K562 (cell line): ENCODE data around the gene FERMT3. TPM values are rescaled to one million over a fixed set of nuclear protein-coding genes. Genes with fewer than 3 reads are reported as not detected.

Source experiments
- ATAC-seq: fragments of 200-7000 bp; cut with Tn5 transposase; 3 replicates; pipeline ENCODE4 v1.9.1; 2020; ENCODE audit warnings: moderate library complexity
- BruUV-seq: library from RNA; stranded (reverse); fragments of 400-500 nt; replicated peaks from 2 replicates; lab custom pipeline; 2021; lab: Mats Ljungman, UMichigan
- CTCF ChIA-PET: fragments of 300-600 bp; formaldehyde crosslinking; extraction: SDS; loops from one replicate; lab custom pipeline; 2021; ENCODE audit warnings: low intra/inter-chr PET ratio; lab: Yijun Ruan, JAX
- POLR2A ChIA-PET: fragments of 300-600, 350-650 bp; sonication (Branson Sonifier 250); formaldehyde crosslinking; extraction: SDS; loops from one replicate; lab custom pipeline; 2021; ENCODE audit warnings: antibody characterized with exemption, inconsistent platforms; lab: Yijun Ruan, JAX
- DNase-seq, 4 experiments: peaks; one replicate each; pipeline versions ENCODE4 v3.0.0 to v3.0.0-alpha.2; 2011 to 2018; ENCODE audit warnings: low spot score in 3 of 4, mixed read lengths in 3 of 4; ENCODE audit errors: extremely low read depth in 1 of 4
- FAIRE-seq: peaks from 2 replicates; lab custom pipeline; 2011; peaks lifted over from hg19 to GRCh38; lab: Jason Lieb, UNC
- H2AFZ ChIP-seq: 2 replicates; pipeline ENCODE4 v1.6.0; 2011; ENCODE audit warnings: low read depth, low read length, control low read depth, inconsistent platforms
- H3K27ac ChIP-seq: fragments of 200-600 bp; 3 replicates; pipeline ENCODE4 v1.8.0; 2011; ENCODE audit warnings: low read depth, mild to moderate bottlenecking, control low read depth, inconsistent platforms, low read length, moderate library complexity, mixed read lengths; ENCODE audit errors: extremely low read depth
- H3K27me3 ChIP-seq, 2 experiments: fragments of 300-600 bp in 1 of 2; 2 replicates in 1 of 2; 3 replicates in 1 of 2; pipeline versions ENCODE4 v1.6.0 to v1.8.0; 2011; ENCODE audit warnings: inconsistent platforms in 2 of 2, low read length in 2 of 2, mild to moderate bottlenecking in 1 of 2, mixed read lengths in 1 of 2, moderate library complexity in 1 of 2; ENCODE audit not compliant: control insufficient read depth in 2 of 2, insufficient read depth in 2 of 2
- H3K36me3 ChIP-seq: fragments of 300-600 bp; 3 replicates; pipeline ENCODE4 v1.8.0; 2011; ENCODE audit warnings: mild to moderate bottlenecking, low read length, inconsistent platforms; ENCODE audit not compliant: control insufficient read depth, insufficient read depth
- H3K4me1 ChIP-seq, 2 experiments: fragments of 200-600 bp in 1 of 2; replicated peaks in 1 of 2; 2 replicates in 1 of 2; 3 replicates in 1 of 2; pipeline versions ENCODE4 v1.5.1 to v1.8.0; 2011; ENCODE audit warnings: inconsistent platforms in 2 of 2, low read length in 2 of 2, mild to moderate bottlenecking in 1 of 2, mixed read lengths in 1 of 2, moderate library complexity in 1 of 2; ENCODE audit not compliant: control insufficient read depth in 2 of 2, insufficient read depth in 2 of 2
- H3K4me2 ChIP-seq: 2 replicates; pipeline ENCODE4 v1.6.1; 2011; ENCODE audit warnings: low read length, control low read depth, inconsistent platforms, mixed read lengths; ENCODE audit not compliant: insufficient read depth
- H3K4me3 ChIP-seq: fragments of 200-600 bp; sonication (generic), shearing (Covaris generic); 2 replicates; pipeline ENCODE4 v1.5.1; 2016; ENCODE audit warnings: control low read depth, inconsistent platforms
- H3K79me2 ChIP-seq: fragments of 200-600 bp; 3 replicates; pipeline ENCODE4 v1.8.0; 2011; ENCODE audit warnings: low read length, inconsistent platforms; ENCODE audit not compliant: control insufficient read depth, insufficient read depth
- H3K9ac ChIP-seq, 2 experiments: 2 replicates each; pipeline versions ENCODE4 v1.6.0 to v1.6.1; 2011; ENCODE audit warnings: low read depth in 2 of 2, low read length in 2 of 2, control low read depth in 1 of 2, inconsistent platforms in 1 of 2, mild to moderate bottlenecking in 1 of 2, mixed read lengths in 1 of 2; ENCODE audit not compliant: insufficient read depth in 1 of 2
- H3K9me1 ChIP-seq: one replicate; pipeline ENCODE4 v1.6.0; 2011; ENCODE audit warnings: inconsistent platforms, mild to moderate bottlenecking, low read length, moderate library complexity; ENCODE audit not compliant: control insufficient read depth, insufficient read depth
- H3K9me3 ChIP-seq: replicated peaks from 2 replicates; pipeline ENCODE4 v1.5.1; 2011; ENCODE audit warnings: low read depth, low read length, inconsistent platforms; ENCODE audit not compliant: control insufficient read depth, insufficient read depth
- H4K20me1 ChIP-seq: replicated peaks from 2 replicates; pipeline ENCODE4 v1.6.1; 2011; ENCODE audit warnings: low read length, inconsistent platforms, mixed read lengths; ENCODE audit not compliant: control insufficient read depth, insufficient read depth
- ATF3 ChIP-seq, 2 experiments: fragments of 450-650 bp in 1 of 2; sonication (generic) in 1 of 2; formaldehyde crosslinking in 1 of 2; IDR thresholded peaks in 1 of 2; conservative IDR thresholded peaks in 1 of 2; 2 replicates each; pipeline versions ENCODE4 v1.6.1 to v1.8.1; 2016 to 2023; ENCODE audit warnings: mild to moderate bottlenecking in 2 of 2, moderate library complexity in 2 of 2, inconsistent platforms in 1 of 2, missing genetic modification reagents in 1 of 2
- DNMT1 ChIP-seq: fragments of 450-650 bp; IDR thresholded peaks from 2 replicates; pipeline ENCODE4 v1.6.1; 2016; ENCODE audit warnings: antibody characterized with exemption, mild to moderate bottlenecking
- EGR1 ChIP-seq: fragments of 450-650 bp; conservative IDR thresholded peaks from 2 replicates; pipeline ENCODE4 v1.6.1; 2017; ENCODE audit warnings: mild to moderate bottlenecking
- EP400 ChIP-seq: fragments of 450-650 bp; IDR thresholded peaks from 2 replicates; pipeline ENCODE4 v1.6.1; 2017; ENCODE audit warnings: antibody characterized with exemption, mild to moderate bottlenecking, moderate library complexity
- IRF9 ChIP-seq: fragments of 450-650 bp; IDR thresholded peaks from 2 replicates; pipeline ENCODE4 v1.6.1; 2016; ENCODE audit warnings: missing biosample characterization, missing genetic modification characterization
- JUND ChIP-seq, 2 experiments: IDR thresholded peaks; 2 replicates in 1 of 2; 3 replicates in 1 of 2; pipeline ENCODE4 v1.6.1; 2011; ENCODE audit warnings: borderline replicate concordance in 2 of 2, low read depth in 2 of 2, low read length in 2 of 2, improper control_type of control experiment in 1 of 2, missing biosample characterization in 1 of 2, missing genetic modification characterization in 1 of 2, missing genetic modification reagents in 1 of 2
- POLR2A ChIP-seq: fragments of 450-650 bp; conservative IDR thresholded peaks from 2 replicates; pipeline ENCODE4 v1.6.1; 2016
- POLR2B ChIP-seq: fragments of 450-650 bp; IDR thresholded peaks from 2 replicates; pipeline ENCODE4 v1.6.1; 2018; ENCODE audit warnings: low read depth; ENCODE audit not compliant: partially characterized antibody
- POLR2G ChIP-seq: fragments of 200-400 bp; formaldehyde crosslinking; IDR thresholded peaks from 2 replicates; pipeline ENCODE4 v1.6.1; 2017; ENCODE audit warnings: low read depth, mild to moderate bottlenecking, antibody characterized with exemption, low read length, moderate library complexity
- SAFB ChIP-seq: fragments of 200-400 bp; formaldehyde crosslinking; IDR thresholded peaks from 2 replicates; pipeline ENCODE4 v1.6.1; 2017; ENCODE audit warnings: low read depth, low read length, borderline replicate concordance
- SUPT5H ChIP-seq: fragments of 450-650 bp; IDR thresholded peaks from 2 replicates; pipeline ENCODE4 v1.6.1; 2016
- TEAD2 ChIP-seq: fragments of 450-650 bp; IDR thresholded peaks from 2 replicates; pipeline ENCODE4 v1.6.1; 2016; ENCODE audit warnings: missing genetic modification characterization, control low read depth, missing compliant biosample characterization
- ZBTB7A ChIP-seq: IDR thresholded peaks from 2 replicates; pipeline ENCODE4 v1.6.1; 2011; ENCODE audit warnings: low read depth, mild to moderate bottlenecking, low read length, moderate library complexity, borderline replicate concordance; ENCODE audit not compliant: control insufficient read depth
- WGBS: fragments of 100-300 bp; shearing (Covaris generic); methylation state at CpG from one replicate; pipeline ENCODE4 v1.1.6; 2016; ENCODE audit warnings: low coverage, mixed read lengths; ENCODE audit not compliant: insufficient coverage; ENCODE audit errors: missing lambda C conversion rate; 5-methylcytosine and 5-hydroxymethylcytosine counted together
- in situ Hi-C: fragments of 300-500 bp; cut with MboI; formaldehyde crosslinking; loops from 4 replicates; pipeline ENCODE4 v1.15.0; 2018; ENCODE audit warnings: inconsistent platforms, mixed read lengths
- intact Hi-C: fragments of 100-400 bp; cut with micrococcal nuclease; formaldehyde crosslinking; loops from 2 replicates; pipeline ENCODE4 v1.14.2; 2022
- polyA plus RNA-seq, 8 experiments: library from polyadenylated mRNA; depleted of rRNA in 4 of 8; stranded (reverse) in 5 of 8; unstranded in 3 of 8; fragments of >200 nt; fragmentation: Nextera tagmentation in 2 of 8; fragmentation: Illumina TruSeq in 1 of 8; extraction: Ambion mirVana in 2 of 8; extraction: Trizol in 1 of 8; gene quantifications; 2 replicates each; pipeline versions ENCODE4 v1.2.1 to v1.2.3, GENCODE V29; 2011 to 2014; ENCODE audit warnings: inconsistent platforms in 1 of 8, missing spikeins in 1 of 8
- total RNA-seq, 7 experiments: library from RNA; depleted of rRNA in 6 of 7; stranded (reverse); fragments of >200 nt in 6 of 7; fragmentation: Illumina TruSeq in 2 of 7; extraction: Trizol in 2 of 7; gene quantifications; 2 replicates each; pipeline versions ENCODE4 v1.2.1 to v1.2.3, GENCODE V29; 2011 to 2021; ENCODE audit warnings: low replicate concordance in 1 of 7
- TF ChIP-seq, protein P1 (sequence below), 3 experiments: fragments of 200-800 bp in 1 of 3; sonication (Bioruptor generic) in 1 of 3; sonication (generic) in 1 of 3; formaldehyde crosslinking in 1 of 3; IDR thresholded peaks; 2 replicates each; pipeline versions ENCODE4 v1.6.1 to v1.8.0; 2016 to 2022; ENCODE audit warnings: mild to moderate bottlenecking in 2 of 3, missing compliant biosample characterization in 2 of 3, missing genetic modification characterization in 2 of 3, missing genetic modification reagents in 1 of 3
- TF ChIP-seq, protein P2 (sequence below), 2 experiments: fragments of 200-800 bp in 1 of 2; sonication (Bioruptor generic) in 1 of 2; sonication (generic) in 1 of 2; formaldehyde crosslinking in 1 of 2; IDR thresholded peaks in 1 of 2; conservative IDR thresholded peaks in 1 of 2; 2 replicates each; pipeline versions ENCODE4 v1.5.0 to v1.6.1; 2016 to 2020; ENCODE audit warnings: missing compliant biosample characterization in 1 of 2, missing genetic modification characterization in 1 of 2, missing genetic modification reagents in 1 of 2

The FERMT3 gene
- total and polyA plus RNA-seq, 9 of the 15 experiments (the other 6 are each of a cell fraction or from before 2014, with no cell fraction given): 3.2 to 275 (median 79.7) TPM

DNA sequence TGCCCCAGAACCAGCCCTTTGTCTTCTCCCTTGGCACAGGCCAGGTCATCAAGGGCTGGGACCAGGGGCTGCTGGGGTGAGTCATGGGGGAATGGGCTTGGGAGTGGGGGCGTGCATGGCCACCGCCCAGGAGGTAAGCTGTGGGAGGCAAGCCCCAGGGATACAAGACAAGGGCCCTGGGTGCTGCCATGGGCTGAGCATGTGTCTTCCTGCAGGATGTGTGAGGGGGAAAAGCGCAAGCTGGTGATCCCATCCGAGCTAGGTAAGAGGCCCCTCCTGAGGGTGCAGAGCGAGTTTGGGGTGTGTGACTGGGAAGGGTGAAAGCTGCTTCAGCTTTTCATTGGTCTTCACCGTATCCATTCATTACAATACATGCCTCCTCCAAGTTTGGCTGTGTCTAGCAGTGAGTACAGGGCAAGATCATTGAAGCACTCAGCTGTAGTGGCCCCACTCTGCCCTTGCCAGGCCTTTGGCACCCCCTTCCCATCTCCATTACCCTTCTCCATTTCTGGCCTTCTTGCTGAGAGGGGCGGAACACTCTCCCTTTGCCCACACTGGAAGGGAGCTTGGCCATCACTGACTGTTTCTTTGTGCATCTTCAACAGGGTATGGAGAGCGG is 36.8 kb downstream of the FERMT3 start:
- no TSS peak for BruUV-seq
- H3K4me1 ChIP-seq: peaks cover 34 to 79% of the 10 kb centered on the region in 2 experiments
- peak overlapping the region; percentile 92 for H3K4me2 ChIP-seq
- DNase-seq (peak in 1 of 4 experiments; percentile 51), FAIRE-seq (no peak), ATAC-seq (no peak)
- peak overlapping the region; percentile 91 to 97 for H3K9ac ChIP-seq
- H3K9me1 ChIP-seq: no peaks in the 10 kb centered on the region
- POLR2A ChIA-PET: interaction anchor here (0.7 to 7.8 kb wide), 13 partner anchors 8 to 135 kb away, joined by 3 to 58 read pairs (median 3); partner anchors contain the start of genes NUDT22, PLCB3 and TRPT1
- 0 out of 2 replicates have a peak, but pooled peaks cover 3% of the 10 kb centered on the region for H4K20me1 ChIP-seq
- intact Hi-C loops: loop anchor here (10.0 kb wide), 1 partner anchor 61 kb away; the partner anchor contains the start of genes CATSPERZ and ESRRA
- no peaks in the 10 kb centered on the region for H3K27me3 ChIP-seq
- no peaks in the 10 kb centered on the region for H3K9me3 ChIP-seq
- peak overlapping the region; percentile 95 for H3K27ac ChIP-seq
- peaks cover 57% of the 10 kb centered on the region for H3K36me3 ChIP-seq
- H2AFZ ChIP-seq: no peak overlapping the region
- peak overlapping the region; percentile 99; the same call in 1 of the 2 replicates for H3K4me3 ChIP-seq
- WGBS: 67% methylated on average over 8 of the region's 8 CpGs
- in situ Hi-C loops: no loop called here
- CTCF ChIA-PET: no interaction called here
- peaks cover 60% of the 10 kb centered on the region for H3K79me2 ChIP-seq
- no peak for TF ChIP-seq EP400
- peak; percentile 32; the same call in 1 of the 2 replicates for TF ChIP-seq JUND (IDR thresholded peaks at IDR 0.05; ENCODE audit: borderline replicate concordance, low read depth, low read length)
- TF ChIP-seq JUND (tag; IDR thresholded peaks at IDR 0.05; ENCODE audit: borderline replicate concordance, low read depth, low read length): no peak
- peak; percentile 55 for TF ChIP-seq POLR2B
- peak; percentile 40; the same call in 1 of the 2 replicates for TF ChIP-seq ATF3 (IDR thresholded peaks at IDR 0.05)
- no peak for TF ChIP-seq ATF3 (CRISPR knock-in tag; conservative IDR thresholded peaks at IDR 0.05)
- no peak for TF ChIP-seq DNMT1
- no peak for TF ChIP-seq IRF9 (tag)
- TF ChIP-seq POLR2A: peak; percentile 63
- peak; percentile 76 for TF ChIP-seq EGR1
- TF ChIP-seq, protein P1, sequence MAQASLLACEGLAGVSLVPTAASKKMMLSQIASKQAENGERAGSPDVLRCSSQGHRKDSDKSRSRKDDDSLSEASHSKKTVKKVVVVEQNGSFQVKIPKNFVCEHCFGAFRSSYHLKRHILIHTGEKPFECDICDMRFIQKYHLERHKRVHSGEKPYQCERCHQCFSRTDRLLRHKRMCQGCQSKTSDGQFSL (CRISPR knock-in tag; IDR thresholded peaks at IDR 0.05): 0 out of 2 replicates have a peak, but pooled peaks have one; percentile 12
- TF ChIP-seq, protein P1 (tag; IDR thresholded peaks at IDR 0.05): no peak
- peak; percentile 51 for TF ChIP-seq SUPT5H
- TF ChIP-seq SAFB: no peak
- TF ChIP-seq ZBTB7A: peak; percentile 57; the same call in 1 of the 2 replicates
- no peak for TF ChIP-seq TEAD2 (tag)
- TF ChIP-seq POLR2G: peak; percentile 67
- TF ChIP-seq, protein P2, sequence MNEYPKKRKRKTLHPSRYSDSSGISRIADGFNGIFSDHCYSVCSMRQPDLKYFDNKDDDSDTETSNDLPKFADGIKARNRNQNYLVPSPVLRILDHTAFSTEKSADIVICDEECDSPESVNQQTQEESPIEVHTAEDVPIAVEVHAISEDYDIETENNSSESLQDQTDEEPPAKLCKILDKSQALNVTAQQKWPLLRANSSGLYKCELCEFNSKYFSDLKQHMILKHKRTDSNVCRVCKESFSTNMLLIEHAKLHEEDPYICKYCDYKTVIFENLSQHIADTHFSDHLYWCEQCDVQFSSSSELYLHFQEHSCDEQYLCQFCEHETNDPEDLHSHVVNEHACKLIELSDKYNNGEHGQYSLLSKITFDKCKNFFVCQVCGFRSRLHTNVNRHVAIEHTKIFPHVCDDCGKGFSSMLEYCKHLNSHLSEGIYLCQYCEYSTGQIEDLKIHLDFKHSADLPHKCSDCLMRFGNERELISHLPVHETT (CRISPR knock-in tag; conservative IDR thresholded peaks at IDR 0.05 in 1 of 2, IDR thresholded peaks at IDR 0.05 in 1 of 2): 0 out of 4 replicates have a peak, but pooled peaks of 1 of the 2 experiments have one; percentile 31
